ENCODE results near the gene ZBTB20.

Gene ZBTB20

DNA sequence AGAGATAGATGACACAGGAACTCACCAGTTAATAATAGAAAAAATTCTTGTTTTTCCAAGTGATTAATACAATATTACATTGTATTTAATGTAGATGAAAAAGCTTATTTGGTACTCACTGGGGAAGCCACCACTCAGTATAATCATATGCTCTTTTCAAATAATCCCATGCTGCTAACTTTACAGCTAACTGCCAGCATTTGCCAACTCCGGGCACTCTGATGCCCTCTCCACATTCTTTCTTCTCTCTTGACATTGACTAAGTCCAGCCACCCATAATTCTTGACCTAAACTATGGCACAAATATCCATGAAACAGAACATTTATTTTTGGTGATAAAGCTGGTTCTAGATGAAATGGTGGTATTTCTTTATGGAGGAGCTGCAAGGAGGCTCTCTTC is 384.9 kb downstream of the ZBTB20 start:
- TF ChIP-seq POLR2AphosphoS5 (IDR thresholded peaks at IDR 0.05; ENCODE audit: low read depth) (no peak), GABPA (IDR thresholded peaks at IDR 0.05; ENCODE audit: low read depth) (no peak), SPI1 (IDR thresholded peaks at IDR 0.05; ENCODE audit: borderline replicate concordance, low read depth) (no peak)
- TF ChIP-seq, protein P1, sequence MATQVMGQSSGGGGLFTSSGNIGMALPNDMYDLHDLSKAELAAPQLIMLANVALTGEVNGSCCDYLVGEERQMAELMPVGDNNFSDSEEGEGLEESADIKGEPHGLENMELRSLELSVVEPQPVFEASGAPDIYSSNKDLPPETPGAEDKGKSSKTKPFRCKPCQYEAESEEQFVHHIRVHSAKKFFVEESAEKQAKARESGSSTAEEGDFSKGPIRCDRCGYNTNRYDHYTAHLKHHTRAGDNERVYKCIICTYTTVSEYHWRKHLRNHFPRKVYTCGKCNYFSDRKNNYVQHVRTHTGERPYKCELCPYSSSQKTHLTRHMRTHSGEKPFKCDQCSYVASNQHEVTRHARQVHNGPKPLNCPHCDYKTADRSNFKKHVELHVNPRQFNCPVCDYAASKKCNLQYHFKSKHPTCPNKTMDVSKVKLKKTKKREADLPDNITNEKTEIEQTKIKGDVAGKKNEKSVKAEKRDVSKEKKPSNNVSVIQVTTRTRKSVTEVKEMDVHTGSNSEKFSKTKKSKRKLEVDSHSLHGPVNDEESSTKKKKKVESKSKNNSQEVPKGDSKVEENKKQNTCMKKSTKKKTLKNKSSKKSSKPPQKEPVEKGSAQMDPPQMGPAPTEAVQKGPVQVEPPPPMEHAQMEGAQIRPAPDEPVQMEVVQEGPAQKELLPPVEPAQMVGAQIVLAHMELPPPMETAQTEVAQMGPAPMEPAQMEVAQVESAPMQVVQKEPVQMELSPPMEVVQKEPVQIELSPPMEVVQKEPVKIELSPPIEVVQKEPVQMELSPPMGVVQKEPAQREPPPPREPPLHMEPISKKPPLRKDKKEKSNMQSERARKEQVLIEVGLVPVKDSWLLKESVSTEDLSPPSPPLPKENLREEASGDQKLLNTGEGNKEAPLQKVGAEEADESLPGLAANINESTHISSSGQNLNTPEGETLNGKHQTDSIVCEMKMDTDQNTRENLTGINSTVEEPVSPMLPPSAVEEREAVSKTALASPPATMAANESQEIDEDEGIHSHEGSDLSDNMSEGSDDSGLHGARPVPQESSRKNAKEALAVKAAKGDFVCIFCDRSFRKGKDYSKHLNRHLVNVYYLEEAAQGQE (IDR thresholded peaks at IDR 0.05; ENCODE audit: insufficient replicate concordance, low read depth) = no peak
- TF ChIP-seq, protein P2, sequence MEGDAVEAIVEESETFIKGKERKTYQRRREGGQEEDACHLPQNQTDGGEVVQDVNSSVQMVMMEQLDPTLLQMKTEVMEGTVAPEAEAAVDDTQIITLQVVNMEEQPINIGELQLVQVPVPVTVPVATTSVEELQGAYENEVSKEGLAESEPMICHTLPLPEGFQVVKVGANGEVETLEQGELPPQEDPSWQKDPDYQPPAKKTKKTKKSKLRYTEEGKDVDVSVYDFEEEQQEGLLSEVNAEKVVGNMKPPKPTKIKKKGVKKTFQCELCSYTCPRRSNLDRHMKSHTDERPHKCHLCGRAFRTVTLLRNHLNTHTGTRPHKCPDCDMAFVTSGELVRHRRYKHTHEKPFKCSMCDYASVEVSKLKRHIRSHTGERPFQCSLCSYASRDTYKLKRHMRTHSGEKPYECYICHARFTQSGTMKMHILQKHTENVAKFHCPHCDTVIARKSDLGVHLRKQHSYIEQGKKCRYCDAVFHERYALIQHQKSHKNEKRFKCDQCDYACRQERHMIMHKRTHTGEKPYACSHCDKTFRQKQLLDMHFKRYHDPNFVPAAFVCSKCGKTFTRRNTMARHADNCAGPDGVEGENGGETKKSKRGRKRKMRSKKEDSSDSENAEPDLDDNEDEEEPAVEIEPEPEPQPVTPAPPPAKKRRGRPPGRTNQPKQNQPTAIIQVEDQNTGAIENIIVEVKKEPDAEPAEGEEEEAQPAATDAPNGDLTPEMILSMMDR (IDR thresholded peaks at IDR 0.05; ENCODE audit: insufficient read depth, low read length) = no peak
- H3K4me3 ChIP-seq (replicated peaks; ENCODE audit: insufficient read depth, low read length) = no peak overlapping the region
- H3K27me3 ChIP-seq (ENCODE audit: insufficient read depth, poor library complexity, severe bottlenecking) = no peaks in the 10 kb centered on the region
- no peak for DNase-seq (ENCODE audit: low read depth in 1 of 2, low spot score in 1 of 2)
- no peak overlapping the region for H3K27ac ChIP-seq (replicated peaks)

DNA sequence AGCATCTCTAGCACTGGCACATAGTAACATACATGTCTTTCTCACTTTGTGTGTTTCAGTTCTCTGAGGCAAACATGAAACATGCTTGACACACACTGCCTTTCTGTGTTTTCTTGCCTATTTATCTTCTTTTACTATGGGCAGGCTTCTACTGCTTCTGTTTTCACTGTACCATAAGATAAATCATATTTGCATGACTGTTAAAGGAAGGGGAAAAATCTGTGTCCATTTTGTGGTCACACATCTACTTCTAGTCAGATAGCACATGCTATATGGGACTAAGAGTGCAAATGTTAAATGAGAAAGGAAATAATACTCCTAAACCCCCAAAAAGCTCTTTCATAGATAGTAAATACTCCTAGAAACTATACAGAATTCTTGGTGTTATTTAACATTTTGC is 386.4 kb downstream of the ZBTB20 start:
- H3K4me3 ChIP-seq (replicated peaks; ENCODE audit: insufficient read depth, low read length) = no peak overlapping the region

DNA sequence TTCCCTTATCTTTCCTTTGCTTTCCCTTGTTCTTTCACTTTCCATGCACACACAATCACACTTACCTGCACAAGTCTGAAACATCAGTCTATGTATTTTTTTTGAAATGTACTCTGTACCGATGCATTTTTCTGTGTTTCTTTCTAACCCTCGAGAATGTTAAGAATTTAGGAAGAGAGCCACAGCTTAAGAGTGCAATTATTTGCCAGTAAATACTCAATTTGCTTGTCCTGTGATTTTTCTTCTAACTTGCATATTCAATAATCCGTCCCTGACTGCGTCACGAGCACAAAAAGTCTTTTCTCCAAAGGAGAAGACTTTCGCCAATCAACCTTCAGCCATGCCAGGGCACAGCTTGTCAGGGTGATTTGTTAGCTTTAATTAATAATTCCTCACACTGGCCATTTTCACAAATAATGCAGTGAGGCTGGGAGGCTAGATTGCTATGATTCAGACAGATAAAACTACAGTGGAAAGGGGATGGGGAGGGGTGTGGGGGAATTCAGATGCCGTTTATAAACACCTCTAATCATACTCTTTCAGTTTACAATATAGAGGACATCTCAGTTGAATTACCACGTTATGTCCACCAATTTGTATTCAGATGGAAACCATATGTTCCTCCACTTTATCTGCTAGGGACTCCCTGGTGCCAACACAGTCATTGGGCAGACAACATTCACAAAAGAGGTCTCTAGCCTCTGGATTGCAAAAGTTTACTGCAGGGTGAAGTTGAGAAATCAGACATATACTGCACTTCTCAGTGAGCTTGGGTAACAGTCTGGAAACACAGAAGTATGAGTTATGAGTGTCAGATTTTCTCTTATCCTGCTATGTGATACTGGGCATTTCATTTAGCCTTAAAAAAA is 388.0 kb downstream of the ZBTB20 start:
- H3K27me3 ChIP-seq (ENCODE audit: insufficient read depth, poor library complexity, severe bottlenecking) = no peaks in the 10 kb centered on the region
- H3K27ac ChIP-seq (replicated peaks) = no peak overlapping the region
- no peak overlapping the region for H3K4me3 ChIP-seq (replicated peaks; ENCODE audit: insufficient read depth, low read length)
- TF ChIP-seq, protein P2 (IDR thresholded peaks at IDR 0.05; ENCODE audit: insufficient read depth, low read length) = no peak
- TF ChIP-seq GABPA (IDR thresholded peaks at IDR 0.05; ENCODE audit: low read depth) (no peak), POLR2AphosphoS5 (IDR thresholded peaks at IDR 0.05; ENCODE audit: low read depth) (no peak), SPI1 (IDR thresholded peaks at IDR 0.05; ENCODE audit: borderline replicate concordance, low read depth) (no peak)
- TF ChIP-seq, protein P1 (IDR thresholded peaks at IDR 0.05; ENCODE audit: insufficient replicate concordance, low read depth) = no peak
- DNase-seq (ENCODE audit: low read depth in 1 of 2, low spot score in 1 of 2) = peak in 1 of 2 experiments; percentile 1

More for the DNA sequence above, 386.4 kb downstream of the ZBTB20 start:
- TF ChIP-seq POLR2AphosphoS5 (IDR thresholded peaks at IDR 0.05; ENCODE audit: low read depth) (no peak), GABPA (IDR thresholded peaks at IDR 0.05; ENCODE audit: low read depth) (no peak), SPI1 (IDR thresholded peaks at IDR 0.05; ENCODE audit: borderline replicate concordance, low read depth) (no peak)
- TF ChIP-seq, protein P2 (IDR thresholded peaks at IDR 0.05; ENCODE audit: insufficient read depth, low read length) = no peak
- TF ChIP-seq, protein P1 (IDR thresholded peaks at IDR 0.05; ENCODE audit: insufficient replicate concordance, low read depth) = no peak
- Histone ChIP-seq H3K27ac (replicated peaks) (no peak overlapping the region), H3K27me3 (ENCODE audit: insufficient read depth, poor library complexity, severe bottlenecking) (no peaks in the 10 kb centered on the region)
- no peak for DNase-seq (ENCODE audit: low read depth in 1 of 2, low spot score in 1 of 2)
